ENCODE results near the gene ULK2.

Gene ULK2

DNA sequence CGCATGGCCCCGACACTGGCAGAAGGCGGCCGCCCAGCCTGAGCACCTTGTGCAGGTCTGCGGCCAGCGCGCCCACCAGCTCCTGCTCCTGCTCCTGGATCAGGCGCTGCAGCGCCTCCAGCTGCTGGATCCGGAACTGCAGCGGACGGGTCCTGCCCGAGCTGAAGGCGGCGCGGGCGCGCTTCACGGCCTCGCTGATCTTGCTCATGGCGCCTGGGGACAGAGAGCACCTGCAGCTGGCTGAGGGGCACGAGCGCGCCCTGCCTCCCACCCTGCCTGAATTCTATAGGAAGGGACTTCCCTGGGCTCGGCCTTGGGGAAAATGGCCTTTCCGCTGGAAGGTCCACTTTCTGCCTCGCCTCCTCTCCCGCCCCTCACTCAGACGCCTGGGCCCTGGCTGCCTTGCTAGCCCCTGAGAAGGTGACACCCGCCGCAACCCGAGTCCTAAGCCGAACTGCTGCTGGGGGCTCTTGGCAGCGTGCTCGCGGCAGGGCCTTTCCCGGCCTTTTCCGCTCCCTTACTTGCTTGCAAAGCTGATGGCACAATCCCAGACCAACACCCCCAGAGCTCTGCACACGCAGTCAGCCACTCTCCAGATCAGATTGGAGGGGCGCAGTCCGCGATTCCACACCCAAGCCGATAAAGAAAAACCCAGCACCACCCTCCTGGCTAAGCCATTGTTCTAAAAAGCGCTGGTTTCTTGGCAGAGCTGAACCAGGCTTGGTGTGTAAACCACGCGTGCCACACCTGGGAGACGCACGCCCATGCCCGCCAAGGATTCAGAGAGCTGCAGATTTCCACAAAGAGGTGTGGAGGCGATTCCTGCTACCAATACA is 122.6 kb downstream of the ULK2 start:
- peak; percentile 81 for DNase-seq

DNA sequence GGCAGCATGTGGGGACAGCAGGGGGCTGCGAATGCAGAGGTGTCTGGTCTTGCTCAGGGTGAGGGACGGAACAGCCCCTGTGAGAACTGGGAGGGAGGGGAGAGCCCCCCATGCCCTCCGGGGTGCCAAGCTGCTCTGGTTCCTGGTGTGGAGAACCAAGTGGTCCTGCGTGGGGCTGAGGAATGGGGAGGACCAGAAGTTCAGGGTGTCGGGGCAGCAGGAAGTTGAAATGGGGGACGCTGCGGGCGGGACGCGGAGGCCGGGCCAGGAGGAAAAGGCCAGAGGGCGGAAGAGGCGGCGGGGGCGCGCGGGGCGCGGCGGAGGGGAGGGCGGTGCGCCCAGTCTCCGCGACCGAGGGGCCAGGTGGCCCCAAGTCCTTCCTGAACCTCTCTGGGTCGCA is 123.2 kb downstream of the ULK2 start:
- DNase-seq = no peak

DNA sequence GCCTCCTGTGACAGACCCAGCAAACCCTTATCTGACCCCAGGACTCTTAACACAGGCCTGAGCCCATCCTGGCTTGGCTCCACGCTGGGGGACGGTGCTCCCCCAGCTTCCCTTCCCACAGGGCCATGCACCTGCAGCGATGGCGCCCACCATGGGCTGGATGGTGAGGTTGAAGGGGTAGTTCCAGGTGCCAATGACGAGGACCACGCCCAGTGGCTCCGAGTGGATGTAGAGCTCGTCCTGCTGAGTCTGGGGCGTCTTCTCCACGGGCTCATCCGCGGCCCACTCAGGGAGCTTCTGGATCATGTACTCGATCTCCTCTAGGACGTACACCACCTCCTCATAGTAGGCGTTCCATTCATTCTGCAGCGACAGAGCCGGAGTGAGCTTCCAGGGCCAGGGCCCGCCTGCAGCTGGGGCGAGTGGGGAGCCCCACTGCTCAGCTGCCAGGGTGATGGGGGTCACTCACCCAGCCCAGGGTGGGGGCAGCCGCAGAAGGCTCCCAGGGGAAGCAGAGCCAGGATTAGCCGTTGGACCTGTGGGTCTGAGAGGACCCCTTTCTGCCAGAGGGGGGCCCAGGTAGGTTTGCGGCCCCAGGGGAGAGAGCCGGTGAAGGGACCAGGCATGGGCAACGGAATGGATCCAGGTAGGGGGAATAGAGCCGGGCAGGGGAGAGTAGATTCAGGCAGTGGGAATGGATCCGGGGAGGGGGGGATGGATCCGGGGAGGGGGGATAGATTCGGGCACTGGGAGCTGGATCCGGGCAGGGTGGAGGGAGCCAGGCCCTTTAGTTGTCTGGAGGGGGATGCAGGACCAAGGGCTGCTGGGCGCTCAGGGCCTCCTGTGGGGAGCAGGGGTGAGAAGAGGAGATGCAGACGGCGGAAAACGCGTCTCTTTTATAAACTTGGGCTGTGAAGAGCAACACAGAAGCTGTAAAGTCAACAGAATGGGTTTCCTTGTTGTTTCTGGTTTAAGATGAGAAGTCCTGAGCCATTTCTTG is 124.3 kb downstream of the ULK2 start:
- no peak for DNase-seq

DNA sequence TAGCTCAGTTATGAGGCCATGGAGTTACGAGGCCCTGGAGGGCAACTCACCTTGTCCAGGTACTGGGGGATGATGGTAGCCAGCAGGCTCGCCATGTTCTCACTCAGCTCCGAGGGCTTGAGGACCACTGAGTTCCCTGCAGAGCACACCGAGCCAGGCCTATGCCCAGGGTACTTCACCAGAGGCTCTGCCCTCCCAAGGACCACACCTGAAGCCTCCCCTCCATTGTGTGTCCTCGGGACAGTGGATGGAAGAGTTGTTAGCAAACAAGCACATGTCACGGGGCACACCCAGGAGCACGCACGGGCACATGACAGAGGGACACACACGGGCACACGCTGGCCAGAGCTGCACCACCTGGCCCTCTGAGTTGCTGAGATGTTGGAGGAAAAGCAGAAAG is 125.2 kb downstream of the ULK2 start:
- no peak for DNase-seq

DNA sequence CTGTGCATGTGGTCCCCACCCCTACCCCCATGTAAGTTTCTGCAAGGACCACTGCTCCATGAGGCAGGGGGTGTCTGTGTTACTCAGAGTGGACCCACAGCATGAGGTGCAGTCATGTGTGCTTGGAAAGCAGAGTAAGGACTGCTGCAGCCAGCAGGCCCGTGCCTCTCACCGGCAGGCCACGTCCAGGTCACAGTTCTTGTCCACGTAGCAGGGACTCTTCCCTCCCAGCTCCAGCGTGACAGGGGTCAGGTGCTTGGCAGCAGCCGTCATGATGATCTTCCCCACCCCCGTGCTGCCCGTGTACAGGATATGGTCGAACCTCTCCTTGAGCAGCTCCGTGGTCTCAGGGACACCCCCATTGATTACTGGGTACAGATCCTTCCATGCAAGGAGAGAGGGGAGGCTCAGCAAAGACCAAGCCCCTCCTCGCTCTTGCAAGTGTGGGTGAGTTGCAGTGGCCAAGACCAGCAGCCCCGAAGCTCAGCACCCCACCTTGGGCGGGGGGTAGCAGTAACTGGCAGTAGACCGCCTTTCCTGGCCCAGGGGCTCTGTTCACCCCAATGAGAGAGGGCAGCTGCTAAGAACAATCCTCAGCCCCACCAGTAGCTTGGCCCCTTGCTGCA is 125.8 kb downstream of the ULK2 start:
- DNase-seq = no peak

DNA sequence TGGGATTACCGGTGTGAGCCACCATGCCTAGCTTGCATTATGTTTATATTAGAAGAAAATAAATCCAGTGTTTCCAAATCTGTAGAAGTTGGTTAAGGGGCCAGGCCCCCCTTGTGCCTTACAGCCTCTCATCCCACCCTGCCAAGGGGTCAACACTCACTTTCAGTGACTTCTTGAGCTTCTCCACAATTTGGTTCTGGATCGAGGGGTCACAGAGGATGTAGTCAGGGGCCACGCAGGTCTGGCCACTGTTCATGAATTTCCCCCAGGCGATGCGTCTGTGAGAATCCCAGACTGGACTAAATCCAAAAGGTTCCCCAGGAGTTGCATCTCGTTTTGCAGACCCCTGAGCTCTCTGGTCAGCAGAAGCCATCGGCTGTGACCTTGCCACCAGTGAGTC is 126.8 kb downstream of the ULK2 start:
- DNase-seq = no peak

DNA sequence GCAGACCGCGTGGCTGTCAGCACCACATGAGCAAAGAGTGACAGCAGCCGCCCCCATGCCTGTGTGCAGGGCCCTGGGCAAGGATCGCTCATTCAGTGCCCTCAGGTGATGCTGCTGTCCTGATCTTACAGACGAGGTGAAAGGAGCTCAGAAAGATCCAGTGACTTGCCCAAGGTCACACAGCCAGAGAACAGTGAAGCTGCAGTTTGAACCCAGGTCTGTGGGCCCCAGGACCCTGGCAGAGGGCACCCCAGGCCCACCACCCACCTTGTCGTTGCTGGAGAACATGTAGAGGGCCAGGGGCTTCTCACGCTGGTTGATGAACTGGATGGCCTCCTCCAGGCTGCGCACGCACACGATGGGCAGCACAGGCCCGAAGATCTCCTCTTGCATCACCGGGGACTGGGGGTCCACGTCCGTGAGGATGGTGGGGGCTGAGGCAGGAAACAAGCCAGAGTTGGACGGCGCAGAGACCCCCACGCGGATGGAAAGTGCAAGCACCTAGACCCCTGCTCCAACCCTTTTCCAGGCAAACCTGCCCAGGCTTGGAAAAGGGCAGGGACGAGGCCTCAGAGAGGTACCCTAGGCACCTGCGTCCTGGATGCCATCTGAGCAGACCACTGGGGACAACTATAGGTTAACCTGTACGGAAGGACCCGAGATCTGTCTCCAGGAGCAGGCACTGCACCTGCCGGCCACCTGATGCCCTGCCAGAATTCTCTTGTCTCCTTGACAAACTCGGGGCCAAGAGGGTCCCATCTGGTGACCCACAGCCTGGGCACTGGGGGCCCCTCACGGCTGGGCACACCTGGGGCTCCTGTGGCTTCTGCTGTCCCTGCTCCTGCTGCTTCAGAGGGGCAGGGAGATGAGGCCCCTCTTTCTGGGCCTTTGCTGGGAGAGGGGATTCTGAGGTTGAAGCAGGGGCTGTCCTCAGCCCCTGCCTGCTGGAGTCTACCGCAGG is 128.2 kb downstream of the ULK2 start:
- DNase-seq = no peak

DNA sequence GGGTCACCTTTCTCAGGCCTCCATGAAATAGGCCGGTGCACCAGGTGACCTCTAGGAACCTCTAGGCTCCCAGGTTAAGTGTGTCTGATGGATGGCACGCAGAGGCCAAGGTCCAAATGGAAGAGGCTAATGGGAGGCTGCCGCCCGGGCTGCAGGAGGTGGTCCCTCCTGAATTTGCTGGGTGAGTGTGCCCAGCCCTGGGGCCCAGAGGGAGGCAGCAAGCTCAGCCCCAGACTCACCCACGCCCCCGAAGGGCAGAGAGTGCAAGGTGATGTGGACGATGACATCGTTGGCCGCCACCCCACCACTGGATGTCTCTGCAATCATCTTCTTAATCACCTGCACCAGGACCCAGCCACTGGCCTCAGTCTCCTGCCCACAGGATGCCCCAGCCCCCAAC is 129.0 kb downstream of the ULK2 start:
- no peak for DNase-seq

DNA sequence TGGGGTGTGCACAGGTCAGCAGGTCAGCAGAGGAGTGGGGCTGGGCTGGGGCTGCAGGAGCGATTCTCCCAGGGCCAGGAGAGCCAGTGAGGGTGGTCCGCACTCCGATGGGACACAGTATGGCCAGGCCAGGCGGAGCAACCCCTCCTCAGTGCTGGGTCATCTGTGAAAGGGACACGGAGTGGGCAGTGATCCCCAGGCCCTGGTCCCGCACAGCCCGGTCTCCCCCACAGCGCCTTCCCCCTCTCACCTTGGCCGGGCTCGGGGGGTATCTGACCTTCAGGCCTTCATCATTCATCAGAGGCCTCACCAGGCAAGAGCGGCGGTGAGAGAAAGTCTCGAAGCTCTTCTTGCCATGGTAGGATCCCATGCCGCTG is 129.7 kb downstream of the ULK2 start:
- DNase-seq = no peak

DNA sequence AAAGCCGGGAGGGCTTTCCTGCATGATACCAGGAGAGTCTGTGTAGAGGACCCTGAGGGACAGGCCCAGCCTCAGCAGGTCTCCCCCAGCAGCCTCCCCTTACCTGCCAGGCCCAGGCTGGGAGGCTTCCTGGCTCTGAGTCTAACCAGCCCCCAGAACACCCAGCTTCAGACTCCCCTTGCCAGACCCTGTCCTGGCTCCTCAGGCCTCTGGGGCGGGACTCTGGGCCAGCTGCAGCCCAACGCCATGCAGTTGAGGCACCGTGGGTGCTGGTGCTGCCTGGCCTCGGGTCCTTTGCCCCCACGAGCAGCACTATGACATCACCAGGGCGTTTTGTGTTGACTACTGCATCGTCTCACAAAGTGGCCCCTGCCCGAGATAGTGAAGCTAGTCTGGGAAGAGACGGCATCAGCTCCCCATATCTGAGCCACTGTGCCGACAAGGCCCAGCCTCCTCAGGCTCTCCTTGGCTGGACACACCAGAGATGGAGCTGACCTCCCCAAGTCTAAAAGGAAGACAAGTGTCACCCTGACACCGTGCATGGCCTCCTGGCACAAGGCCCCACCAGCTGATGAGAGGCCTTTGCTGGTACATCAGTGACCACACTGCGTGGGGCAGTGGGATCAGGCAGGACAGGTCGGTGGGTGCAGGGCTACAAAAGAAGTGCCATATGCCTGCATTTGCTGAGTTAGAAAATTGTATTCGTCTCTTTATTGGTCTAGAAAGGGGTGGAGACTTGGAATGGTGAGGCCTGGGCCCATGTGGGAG is 130.2 kb downstream of the ULK2 start:
- no peak for DNase-seq

DNA sequence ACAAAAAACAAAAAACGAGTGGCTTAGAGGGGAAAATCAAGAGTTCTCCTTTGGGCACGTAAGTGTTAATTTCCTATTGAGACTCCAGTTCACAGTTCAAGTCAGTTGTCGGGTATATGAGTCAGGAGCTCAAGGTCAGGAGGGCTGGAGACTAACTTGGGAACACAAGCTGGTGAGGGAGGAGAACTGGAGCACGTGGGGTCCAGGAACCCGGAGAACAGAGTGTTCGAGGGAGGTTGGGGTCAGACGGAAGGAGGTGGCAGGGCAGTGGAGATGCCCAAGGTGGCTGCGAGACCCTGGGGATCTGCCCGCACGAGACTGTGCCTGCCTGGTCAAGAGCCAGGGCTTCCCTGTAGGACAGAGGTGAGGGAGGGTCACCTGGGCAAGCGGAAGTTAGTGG is 131.7 kb downstream of the ULK2 start:
- no peak for DNase-seq

DNA sequence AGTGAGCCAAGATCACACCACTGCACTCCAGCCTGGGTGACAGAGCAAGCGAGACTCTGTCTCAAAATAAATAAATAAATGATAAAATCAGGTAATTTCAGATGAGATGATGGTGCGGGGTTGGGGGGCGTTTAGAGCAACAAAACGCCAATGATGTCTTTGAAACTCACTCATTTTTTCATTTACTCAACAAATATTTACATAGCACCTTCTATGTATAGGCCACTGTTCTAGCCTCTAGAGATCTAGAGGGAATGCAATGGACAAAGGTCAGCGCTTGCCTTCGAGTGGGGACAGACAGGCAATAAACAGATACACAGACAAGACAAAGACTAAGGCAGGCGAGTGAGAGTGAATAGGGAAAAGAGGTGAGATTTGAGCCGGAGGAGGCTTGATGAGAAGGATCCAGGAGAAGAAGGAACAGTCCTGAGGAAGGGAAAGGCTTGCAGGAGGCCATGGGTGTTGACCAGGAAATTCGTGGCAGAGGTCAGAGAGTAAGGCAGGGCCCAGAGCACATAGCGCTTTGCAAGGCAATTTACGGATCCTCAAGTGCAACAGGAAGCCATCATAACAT is 133.7 kb downstream of the ULK2 start:
- DNase-seq = no peak

DNA sequence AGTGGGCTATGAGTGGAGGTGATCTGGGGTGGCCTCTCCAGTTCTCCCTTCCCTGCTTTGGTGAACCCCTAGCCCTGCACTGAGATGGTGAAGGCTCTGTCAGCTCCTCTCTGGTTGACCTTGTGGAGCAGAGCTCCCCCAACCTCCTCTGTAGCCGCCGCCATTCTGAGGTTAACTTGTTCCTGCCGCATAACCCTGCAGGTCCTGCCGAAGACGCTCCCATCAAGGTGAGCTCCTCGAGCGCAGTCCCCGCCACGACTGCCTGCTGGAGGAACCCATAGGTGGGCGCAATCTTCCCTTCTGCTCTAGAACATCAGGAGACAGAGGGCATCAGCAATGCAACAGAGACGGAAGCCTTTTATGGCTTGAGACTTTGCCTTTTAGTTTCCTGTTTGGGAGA is 136.1 kb downstream of the ULK2 start:
- DNase-seq = no peak

DNA sequence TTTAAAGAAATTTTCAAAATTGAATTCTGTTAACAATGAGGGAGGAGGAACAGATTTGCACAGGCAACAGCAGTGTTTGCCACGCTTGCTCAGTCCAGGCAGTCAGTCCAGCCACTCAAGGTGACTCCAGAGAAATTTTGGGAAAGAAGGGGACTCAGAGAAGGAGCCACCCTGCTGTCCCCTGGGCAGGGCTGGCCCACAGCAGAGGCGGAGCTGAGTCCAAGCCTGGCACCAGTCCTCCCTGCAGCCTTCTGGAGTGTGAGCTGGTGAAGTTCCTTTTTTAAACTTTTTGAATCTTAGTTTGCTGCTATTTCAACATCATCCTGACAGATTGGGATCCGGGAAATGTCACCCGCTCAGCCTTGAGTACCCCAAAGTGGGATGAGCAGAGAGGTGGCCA is 136.9 kb downstream of the ULK2 start:
- no peak for DNase-seq

DNA sequence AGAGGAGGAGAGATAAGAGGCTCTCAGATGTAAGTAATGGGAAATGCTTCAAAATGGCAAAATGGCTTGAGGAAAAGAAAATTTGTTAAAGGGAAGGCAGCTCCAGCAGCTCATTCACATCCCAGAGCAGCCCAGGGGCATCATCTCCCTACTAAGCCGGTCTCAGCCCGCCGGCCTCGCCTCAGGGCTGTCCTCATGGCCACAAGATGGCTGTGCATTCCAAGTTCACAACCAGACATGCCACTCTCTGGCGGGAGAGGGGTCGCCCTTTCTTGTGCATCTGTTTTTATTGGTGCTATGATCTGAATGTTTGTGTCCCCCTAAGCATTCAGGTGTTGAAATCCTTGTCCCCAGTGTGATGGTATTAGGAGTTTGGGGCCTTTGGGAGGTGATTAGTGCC is 137.8 kb downstream of the ULK2 start:
- DNase-seq = no peak

DNA sequence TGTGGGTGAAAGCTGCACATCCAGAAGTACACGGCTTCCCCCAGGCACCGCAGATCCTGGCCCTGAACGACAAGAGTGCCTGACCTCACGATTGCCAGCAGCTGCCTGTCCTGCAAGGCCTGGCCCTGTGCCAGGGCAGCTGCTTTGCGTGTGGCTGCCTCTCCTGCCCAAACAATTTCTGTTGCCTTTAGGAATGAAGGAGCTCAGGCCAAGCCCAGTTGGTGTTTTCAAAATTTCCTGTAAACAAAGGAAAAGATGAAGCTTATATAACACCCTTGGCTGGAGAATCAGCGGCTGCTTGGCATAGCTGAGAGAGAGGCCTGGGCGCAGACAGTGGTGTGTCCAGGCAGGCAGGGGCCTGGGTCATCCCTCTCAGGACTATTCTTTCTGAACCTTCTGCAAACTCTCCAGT is 139.6 kb downstream of the ULK2 start:
- DNase-seq = no peak

DNA sequence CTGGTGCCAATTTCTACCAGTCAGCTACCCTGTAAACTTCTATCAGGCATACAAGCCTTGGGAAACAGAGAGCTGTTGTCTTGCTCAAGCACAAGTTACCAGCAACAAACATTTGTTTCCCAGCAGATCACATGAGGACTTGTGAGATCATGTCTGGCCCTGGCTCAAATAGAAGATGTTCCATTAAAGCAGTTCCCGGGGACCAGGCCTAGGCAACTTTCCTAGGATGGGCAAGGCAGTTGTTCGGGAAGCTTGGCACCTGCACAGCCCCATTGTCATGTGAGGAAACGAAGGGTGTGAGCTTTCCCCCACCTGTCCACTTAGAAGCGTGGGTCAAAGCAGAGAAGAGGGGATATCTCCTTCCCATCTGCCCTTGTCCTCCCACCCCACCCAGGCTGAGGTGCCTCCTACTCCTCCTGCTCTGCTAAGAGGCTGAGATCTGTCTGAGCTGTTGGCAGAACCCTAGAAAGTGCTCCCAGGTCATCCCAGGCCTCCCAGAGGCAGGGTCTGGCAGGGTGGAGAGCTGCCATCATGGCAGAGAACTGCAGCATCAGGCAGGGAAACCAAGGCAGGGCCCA is 140.1 kb downstream of the ULK2 start:
- no peak for DNase-seq

DNA sequence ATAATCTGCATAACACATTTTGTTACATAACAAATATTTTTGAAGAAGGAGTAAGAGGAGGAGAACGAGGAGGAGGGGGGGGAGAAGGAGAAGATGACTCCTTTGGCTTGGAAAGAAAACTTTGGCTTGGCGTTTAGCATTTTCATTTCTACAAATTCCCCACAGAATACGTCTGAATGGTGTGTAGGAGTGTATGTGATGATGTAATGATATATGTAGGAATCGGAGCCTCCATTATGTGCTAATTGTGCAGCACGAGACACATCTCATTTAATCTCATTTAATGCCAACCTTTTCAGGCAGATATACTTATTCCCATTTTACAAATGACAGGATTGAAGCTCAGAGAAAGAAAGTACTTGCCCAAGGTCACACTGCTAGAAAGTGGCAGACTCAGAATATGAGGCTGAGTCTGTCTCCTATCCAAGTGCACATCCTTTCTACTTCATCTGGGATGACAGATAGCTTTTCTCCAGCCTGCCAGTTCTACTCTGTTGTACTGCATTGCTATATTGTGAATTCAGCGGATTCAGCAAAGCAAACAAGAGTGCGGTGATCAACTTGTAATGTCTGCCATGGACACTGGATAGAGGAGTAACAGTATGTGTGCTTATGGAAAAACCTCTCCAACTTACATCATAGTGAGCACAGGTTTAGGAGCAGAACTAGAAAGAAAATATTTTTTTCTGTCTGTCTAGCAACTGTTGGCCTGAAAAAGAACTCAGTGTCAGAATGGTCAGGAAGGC is 140.9 kb downstream of the ULK2 start:
- DNase-seq = no peak

DNA sequence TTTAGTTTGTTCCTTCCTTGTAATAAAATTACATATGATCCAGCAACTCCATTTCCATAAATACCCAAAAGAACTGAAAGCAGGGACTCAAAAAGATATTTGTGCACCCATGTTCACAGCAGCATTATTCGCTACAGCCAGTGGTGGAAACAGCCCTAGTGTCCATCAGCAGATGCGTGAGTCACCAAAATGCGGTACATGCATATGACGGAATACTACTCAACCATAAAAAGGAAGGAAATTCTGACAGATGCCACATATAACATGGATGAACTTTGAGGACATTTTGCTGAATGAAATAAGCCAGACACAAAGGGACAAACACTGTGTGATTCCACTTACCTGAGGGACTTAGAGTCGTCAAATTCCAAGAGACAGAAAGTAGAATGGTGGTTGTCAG is 142.2 kb downstream of the ULK2 start:
- no peak for DNase-seq

Measured in effector CD4-positive, alpha-beta T cell (primary cell).